Mucosa of rectum (tissue), 2 donors: ENCODE data around the gene HMCES.
A peak's percentile ranks its signal among the peaks of the same experiment; 100 is the strongest.

Experiments used
- H3K27ac ChIP-seq, 2 donors: one replicate each; pipeline ENCODE4 v1.7.0; 2013; ENCODE audit warnings: inconsistent platforms in 2 of 2, low read depth in 2 of 2, low read length in 2 of 2
- H3K27me3 ChIP-seq, 2 donors: one replicate each; pipeline ENCODE4 v1.7.0; 2013; ENCODE audit warnings: low read length in 2 of 2; ENCODE audit not compliant: control insufficient read depth in 2 of 2, insufficient read depth in 2 of 2
- H3K36me3 ChIP-seq, 2 donors: one replicate each; pipeline ENCODE4 v1.7.0; 2013; ENCODE audit warnings: low read length in 2 of 2; ENCODE audit not compliant: control insufficient read depth in 2 of 2, insufficient read depth in 2 of 2
- H3K4me1 ChIP-seq, 2 donors: one replicate each; pipeline ENCODE4 v1.7.0; 2013; ENCODE audit warnings: low read length in 2 of 2, mild to moderate bottlenecking in 1 of 2; ENCODE audit not compliant: control insufficient read depth in 2 of 2, insufficient read depth in 2 of 2
- H3K4me3 ChIP-seq, 2 donors: one replicate each; pipeline ENCODE4 v1.7.0; 2013; ENCODE audit warnings: low read length in 2 of 2
- H3K9ac ChIP-seq, 2 donors: one replicate each; pipeline ENCODE4 v1.7.0; 2013; ENCODE audit warnings: low read length in 2 of 2, low read depth in 1 of 2, mild to moderate bottlenecking in 1 of 2
- H3K9me3 ChIP-seq, 2 donors: one replicate each; pipeline ENCODE4 v1.7.0; 2013; ENCODE audit warnings: low read length in 2 of 2; ENCODE audit not compliant: control insufficient read depth in 2 of 2
- donor health status: healthy.
- donor health status: Normal muscosa, but diverticular disease.

The HMCES gene

DNA sequence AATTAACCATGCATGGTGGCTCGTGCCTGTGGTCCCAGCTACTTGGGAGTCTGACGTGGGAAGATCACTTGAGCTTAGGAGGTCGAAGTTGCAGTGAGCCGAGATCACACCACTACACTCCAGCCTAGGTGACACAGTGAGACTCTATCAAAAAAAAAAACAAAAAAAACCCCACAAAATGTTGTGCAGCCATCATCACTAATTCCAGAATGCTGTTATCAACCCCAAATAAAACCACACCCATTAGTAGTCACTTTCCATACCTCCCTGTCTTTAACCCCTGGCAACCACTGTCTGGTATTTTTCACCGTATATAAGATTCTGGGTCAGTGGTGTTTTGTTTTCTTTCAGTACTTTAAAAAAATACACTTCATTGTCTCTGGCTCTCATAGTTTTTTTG, 16.6 kb downstream of the HMCES start:
- Histone ChIP-seq H3K36me3 (peaks cover 18 to 44% of the 10 kb centered on the region in 2 donors), H3K9ac (no peak overlapping the region), H3K9me3 (no peaks in the 10 kb centered on the region), H3K4me3 (no peak overlapping the region), H3K4me1 (no peaks in the 10 kb centered on the region), H3K27me3 (no peaks in the 10 kb centered on the region), H3K27ac (no peak overlapping the region)

DNA sequence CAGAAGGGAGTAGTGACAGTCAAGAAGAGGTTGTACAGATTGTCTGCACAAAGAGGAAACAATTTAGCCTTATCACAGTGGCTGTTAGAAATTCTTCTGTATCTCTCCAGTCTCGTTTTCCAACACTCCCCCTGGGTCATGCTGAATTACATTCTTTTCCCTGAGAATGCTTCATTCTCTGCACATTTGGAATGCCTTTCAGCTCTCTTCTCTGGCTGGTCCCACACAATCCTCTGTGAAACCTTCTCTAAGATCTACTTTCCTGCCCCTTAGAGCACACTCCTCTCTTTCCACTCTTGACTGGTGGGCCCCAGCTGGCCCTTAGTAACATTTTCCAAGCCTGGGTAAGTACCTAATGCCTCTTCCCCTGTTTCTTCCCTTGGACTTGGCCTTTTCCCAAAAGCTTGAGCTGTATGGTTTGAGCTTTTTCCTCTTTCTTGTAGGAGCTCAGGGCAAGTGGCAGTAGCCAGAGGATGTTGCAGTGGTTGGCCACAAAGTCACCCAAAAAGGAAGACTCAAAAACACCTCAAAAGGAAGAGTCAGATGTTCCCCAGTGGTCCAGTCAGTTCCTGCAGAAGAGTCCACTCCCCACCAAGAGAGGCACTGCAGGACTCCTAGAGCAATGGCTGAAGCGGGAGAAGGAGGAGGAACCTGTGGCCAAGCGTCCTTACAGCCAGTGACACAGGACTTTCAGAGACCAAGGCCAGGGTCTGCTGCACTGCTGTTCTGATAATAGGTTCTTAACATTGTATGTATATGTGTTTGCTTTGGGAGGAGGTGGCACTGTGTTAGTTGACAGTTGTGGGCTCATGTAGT, 25.7 kb downstream of the HMCES start:
- Histone ChIP-seq H3K9ac (no peak overlapping the region), H3K4me3 (no peak overlapping the region), H3K27ac (no peak overlapping the region), H3K9me3 (no peaks in the 10 kb centered on the region), H3K36me3 (peaks cover 27 to 36% of the 10 kb centered on the region in 2 donors), H3K27me3 (no peaks in the 10 kb centered on the region), H3K4me1 (peaks cover 0 to 4% of the 10 kb centered on the region in 2 donors)

DNA sequence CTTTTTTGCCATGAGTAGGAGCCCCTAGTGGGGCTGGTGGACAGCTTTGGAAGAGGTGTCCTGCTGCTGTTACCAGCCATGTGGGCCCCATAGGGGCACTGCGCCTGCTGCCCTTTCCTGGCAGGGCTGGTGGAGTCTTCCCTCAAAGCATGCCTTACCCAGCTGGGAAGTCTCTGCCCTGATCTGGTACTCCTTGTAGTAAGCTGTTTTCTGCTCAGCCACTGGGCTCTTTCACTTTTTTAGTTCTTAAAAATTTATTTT, 26.2 kb downstream of the HMCES start:
- Histone ChIP-seq H3K27ac (no peak overlapping the region), H3K27me3 (no peaks in the 10 kb centered on the region), H3K4me3 (no peak overlapping the region), H3K36me3 (peaks cover 27 to 33% of the 10 kb centered on the region in 2 donors), H3K9me3 (no peaks in the 10 kb centered on the region), H3K9ac (no peak overlapping the region), H3K4me1 (peaks cover 0 to 4% of the 10 kb centered on the region in 2 donors)

DNA sequence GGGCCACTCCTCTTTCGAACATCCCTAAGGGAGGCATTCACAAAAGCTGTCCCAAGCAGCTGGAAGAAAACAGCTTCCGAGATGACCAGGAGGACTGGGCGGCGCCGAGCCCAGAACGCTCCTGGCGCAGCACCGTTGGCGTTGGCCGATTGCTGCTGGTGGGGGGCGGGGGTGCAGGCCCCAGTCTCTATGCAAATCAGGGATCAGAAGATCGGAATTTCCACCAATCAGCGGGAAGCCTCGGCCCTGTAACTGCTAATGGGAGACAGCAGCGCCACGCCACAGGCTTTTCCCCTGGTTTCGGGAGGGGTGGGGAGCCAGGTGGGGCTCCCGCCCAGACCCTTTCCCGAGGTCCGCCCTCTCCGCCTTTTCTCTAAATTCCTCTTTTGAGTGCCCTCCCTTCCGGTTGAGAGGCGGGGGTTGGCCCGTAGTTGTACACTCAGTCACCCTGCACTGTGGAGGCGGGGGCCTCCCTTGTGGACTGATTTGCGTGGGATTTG, 27.0 kb downstream of the HMCES start:
- Histone ChIP-seq H3K27ac (peak overlapping the region; percentile 37 to 57), H3K9me3 (no peaks in the 10 kb centered on the region), H3K9ac (peak overlapping the region in 1 of 2 donors; percentile 34), H3K27me3 (no peaks in the 10 kb centered on the region), H3K4me1 (peaks cover 0 to 4% of the 10 kb centered on the region in 2 donors), H3K4me3 (peak overlapping the region in 1 of 2 donors; percentile 27), H3K36me3 (peaks cover 25 to 28% of the 10 kb centered on the region in 2 donors)

DNA sequence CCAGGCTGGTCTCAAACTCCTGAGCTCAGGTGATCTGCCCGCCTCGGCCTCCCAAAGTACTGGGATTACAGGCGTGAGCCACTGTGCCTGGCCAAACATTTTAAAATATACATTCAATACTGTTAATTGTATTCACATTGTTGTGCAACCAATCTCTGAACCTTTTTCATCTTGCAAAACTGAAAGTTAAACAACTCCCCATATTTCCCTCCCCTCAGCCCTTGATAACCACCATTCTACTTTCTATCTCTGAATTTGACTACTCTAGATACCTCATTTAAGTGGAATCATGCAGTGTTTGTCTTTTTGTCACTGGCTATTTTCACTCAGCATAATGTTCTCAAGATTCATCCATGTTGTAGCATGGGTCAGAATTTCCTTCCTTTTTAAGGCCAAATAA, 30.0 kb downstream of the HMCES start:
- Histone ChIP-seq H3K27me3 (no peaks in the 10 kb centered on the region), H3K9me3 (no peaks in the 10 kb centered on the region), H3K27ac (no peak overlapping the region), H3K9ac (no peak overlapping the region), H3K4me3 (no peak overlapping the region), H3K4me1 (peaks cover 2 to 4% of the 10 kb centered on the region in 2 donors), H3K36me3 (peaks cover 12 to 13% of the 10 kb centered on the region in 2 donors)

DNA sequence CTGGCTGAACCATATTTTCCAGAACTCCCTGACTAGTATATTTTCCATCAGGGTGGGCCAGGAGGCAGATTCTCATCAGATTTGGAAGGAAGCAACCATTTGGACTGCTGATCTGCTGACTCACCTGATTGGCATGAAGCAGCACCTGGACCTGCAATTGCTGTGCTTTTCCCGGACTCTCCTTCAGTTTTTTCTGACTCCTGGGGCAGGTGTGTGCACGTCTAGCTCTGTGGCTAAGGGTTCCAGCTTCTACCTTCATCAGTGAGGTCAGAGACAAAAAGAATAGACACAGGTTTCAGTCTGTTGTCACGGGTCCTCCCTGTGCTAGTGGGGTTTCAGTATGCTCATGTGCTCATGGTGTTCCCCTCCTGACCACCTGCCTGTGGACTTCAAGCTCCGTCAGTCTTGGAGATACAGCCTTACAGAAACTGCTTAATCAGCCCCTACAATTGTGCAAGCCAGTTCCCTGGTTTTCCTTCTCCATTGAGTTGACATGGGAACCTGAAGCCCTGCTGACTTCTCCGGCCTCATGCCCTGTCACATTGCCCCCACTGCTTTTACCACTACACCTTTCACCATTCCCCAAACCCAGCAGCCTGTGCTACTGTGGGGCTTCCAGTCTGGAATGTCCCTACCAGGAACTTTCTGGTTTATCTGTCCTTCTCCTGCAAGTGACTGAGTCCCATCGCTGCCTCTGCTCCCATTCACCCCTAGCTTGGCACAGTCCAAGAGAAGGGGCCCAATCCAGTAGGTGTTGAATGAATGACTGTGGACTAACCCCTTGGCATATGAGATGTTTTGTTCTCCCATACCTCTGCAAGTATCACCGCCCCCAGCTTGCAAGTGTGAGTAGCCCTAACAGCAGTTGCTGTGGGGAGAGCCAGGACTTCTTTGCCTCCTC, 31.7 kb downstream of the HMCES start:
- Histone ChIP-seq H3K36me3 (peaks cover 0 to 3% of the 10 kb centered on the region in 2 donors), H3K4me1 (peaks cover 11 to 13% of the 10 kb centered on the region in 2 donors), H3K27me3 (no peaks in the 10 kb centered on the region), H3K9me3 (no peaks in the 10 kb centered on the region), H3K4me3 (no peak overlapping the region), H3K27ac (peak overlapping the region; percentile 43 to 66), H3K9ac (no peak overlapping the region)

DNA sequence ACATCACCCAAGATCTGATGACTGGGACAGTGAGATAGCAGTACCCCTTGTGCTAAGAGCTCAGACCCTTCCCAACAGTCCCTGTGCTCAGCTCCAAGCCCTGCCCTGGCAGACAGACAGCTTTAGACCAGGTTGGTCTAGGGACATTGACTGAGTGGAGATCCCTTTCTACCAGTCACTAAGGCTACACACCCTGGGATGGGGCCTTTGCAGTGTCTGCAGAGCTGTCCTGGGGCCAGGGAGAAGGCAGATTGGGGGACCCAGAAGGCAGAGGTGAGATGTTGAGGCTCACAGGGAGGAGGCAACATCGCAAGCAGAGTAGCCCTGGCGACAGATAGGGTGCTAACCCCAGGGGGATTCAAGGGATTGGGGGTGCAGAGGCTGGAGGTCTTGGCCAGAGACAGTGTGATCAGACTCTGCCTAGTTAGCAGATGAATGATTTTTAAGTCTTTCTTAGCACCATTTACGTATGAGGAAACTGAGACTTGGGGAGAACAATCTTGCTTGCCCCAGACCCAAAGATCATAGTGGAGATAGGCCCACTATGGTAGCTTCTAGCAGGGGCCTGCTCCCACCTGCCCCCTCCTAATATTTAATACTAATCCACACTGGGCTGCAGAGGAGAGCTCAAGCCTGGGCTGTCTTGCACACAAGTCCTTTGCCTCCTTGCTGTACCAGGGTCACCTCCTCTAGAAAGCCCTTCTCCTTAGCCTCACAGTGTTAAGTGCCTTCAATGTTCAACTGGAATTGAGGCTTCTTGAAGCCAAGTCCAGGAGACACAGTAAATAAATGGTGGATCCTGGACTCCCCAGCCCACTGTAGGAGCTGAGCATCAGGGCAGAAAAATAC, 32.6 kb downstream of the HMCES start:
- Histone ChIP-seq H3K36me3 (no peaks in the 10 kb centered on the region), H3K4me1 (peaks cover 10 to 11% of the 10 kb centered on the region in 2 donors), H3K9me3 (no peaks in the 10 kb centered on the region), H3K27me3 (no peaks in the 10 kb centered on the region), H3K4me3 (no peak overlapping the region), H3K9ac (no peak overlapping the region), H3K27ac (peak overlapping the region; percentile 43 to 66)

DNA sequence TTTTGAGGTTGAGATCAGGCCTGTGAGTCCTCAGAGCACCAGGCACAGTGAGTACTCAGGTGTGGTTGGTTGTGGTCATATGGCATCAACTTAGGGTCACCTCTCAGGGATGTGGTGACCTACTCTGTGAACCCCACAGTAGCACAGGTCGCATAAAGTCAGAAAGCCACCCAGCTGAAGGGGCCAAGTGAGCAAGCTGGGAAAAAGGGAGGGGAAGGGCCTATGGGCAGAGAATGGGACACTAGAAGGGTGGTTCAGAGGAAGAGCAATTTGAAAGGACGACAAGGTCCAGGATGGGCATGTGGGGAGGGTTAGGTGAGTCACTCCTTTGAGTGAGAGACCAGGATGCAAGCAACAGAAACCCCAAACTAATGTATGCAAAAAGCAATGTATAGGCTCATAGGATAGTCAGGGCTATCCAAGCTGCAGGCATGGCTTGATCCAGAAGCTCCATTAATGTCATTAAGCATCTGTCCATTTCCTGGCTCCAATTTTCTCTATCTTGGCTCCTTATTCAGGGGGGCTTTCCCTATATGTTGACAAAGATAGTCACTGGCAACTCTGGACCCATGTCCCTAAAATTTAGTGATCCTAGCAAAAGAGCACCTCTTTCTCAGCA, 33.5 kb downstream of the HMCES start:
- Histone ChIP-seq H3K27ac (no peak overlapping the region), H3K4me3 (no peak overlapping the region)

DNA sequence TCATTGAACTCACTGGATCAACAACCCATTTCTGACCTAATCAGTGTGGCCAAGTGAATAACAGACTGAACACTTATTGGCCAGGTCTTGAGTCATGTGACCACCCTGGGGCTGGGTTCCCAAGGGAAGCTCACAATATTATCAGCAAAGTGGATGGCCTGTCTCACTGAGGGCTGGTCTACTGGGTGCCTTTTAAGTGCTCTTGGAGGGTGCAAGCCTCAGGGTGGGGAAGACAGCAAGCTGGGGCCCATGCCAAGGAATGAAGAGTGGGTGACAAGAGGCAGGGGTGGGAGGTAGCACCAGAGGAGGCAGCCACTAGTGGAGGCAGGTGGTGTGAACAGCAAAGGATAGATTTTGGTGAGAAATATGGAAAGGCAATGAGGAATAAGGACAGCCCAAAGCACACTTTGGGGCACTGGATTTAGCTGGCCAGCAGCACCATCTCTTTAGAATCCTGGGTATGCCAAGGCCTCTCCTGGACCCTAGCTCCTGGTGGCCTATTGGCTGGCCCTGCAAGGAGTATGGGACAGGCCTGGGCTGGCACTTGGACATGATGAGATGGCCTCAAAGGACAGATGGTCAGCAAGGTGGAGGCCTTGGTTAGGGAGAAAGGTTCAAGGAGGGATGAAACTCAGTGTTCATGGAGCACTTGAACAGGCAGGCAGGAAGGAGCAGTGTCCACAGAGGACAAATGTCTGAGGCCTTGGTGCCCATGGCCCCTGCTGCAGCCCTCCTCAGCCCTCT, 34.2 kb downstream of the HMCES start:
- Histone ChIP-seq H3K9ac (no peak overlapping the region), H3K36me3 (no peaks in the 10 kb centered on the region), H3K27ac (peak overlapping the region in 1 of 2 donors; percentile 9), H3K9me3 (no peaks in the 10 kb centered on the region), H3K4me1 (peaks cover 16 to 17% of the 10 kb centered on the region in 2 donors), H3K4me3 (no peak overlapping the region), H3K27me3 (no peaks in the 10 kb centered on the region)

More for the DNA sequence above, 33.5 kb downstream of the HMCES start:
- Histone ChIP-seq H3K36me3 (no peaks in the 10 kb centered on the region), H3K9ac (no peak overlapping the region), H3K4me1 (peaks cover 13 to 15% of the 10 kb centered on the region in 2 donors), H3K9me3 (no peaks in the 10 kb centered on the region), H3K27me3 (no peaks in the 10 kb centered on the region)
